ENCODE results near the gene FCRL3. TPM values are rescaled to one million over a fixed set of nuclear protein-coding genes. Genes with fewer than 3 reads are reported as not detected.

The FCRL3 gene
- total and polyA plus RNA-seq, 2 of the 8 experiments (the other 6 are each of a cell fraction or from before 2014, with no cell fraction given), result not detected

GRCh38 chr1:157628773-157629172 lies 71.8 kb downstream of the FCRL3 start (continued):
- no peak for TF ChIP-seq CHD7 (IDR thresholded peaks at IDR 0.05; ENCODE audit: insufficient replicate concordance, low read length)
- TF ChIP-seq EGR1 (IDR thresholded peaks at IDR 0.05; ENCODE audit: borderline replicate concordance, low read depth, low read length), result no peak
- TF ChIP-seq GTF2F1 (IDR thresholded peaks at IDR 0.05; ENCODE audit: borderline replicate concordance, low read depth, low read length), result no peak
